Measurements from ENCODE around the gene C2orf42.

GRCh38 chr2:70133491-70134322 is 57.1 kb downstream of the C2orf42 start:
- TF ChIP-seq POLR2A (IDR thresholded peaks at IDR 0.05; ENCODE audit: low read depth, low read length) (peak; percentile 69), TAF1 (IDR thresholded peaks at IDR 0.05; ENCODE audit: borderline replicate concordance, low read depth, low read length) (peak; percentile 48; the same call in 1 of the 2 replicates), ZBTB33 (IDR thresholded peaks at IDR 0.05) (no peak), CTCF (IDR thresholded peaks at IDR 0.05 in 2 of 3, conservative IDR thresholded peaks at IDR 0.05 in 1 of 3; ENCODE audit: control insufficient read depth in 2 of 3, extremely low read depth in 1 of 3, insufficient read depth in 1 of 3, low read depth in 3 of 3, low read length in 3 of 3) (no peak)
